Adipocyte (in vitro differentiated cells): ENCODE data around the gene DICER1.
"Not testable (repeated sequence)": the region's sequence is repeated elsewhere in the genome, so short reads cannot be mapped to it uniquely, and the experiment has no call there.

Experiments used
- DNase-seq: peaks from one replicate; pipeline ENCODE4 v3.0.0-alpha.2; 2015; ENCODE audit warnings: low read depth
- H3K27me3 ChIP-seq: replicated peaks from 2 replicates; pipeline ENCODE4 v1.7.0; 2013; ENCODE audit warnings: mild to moderate bottlenecking, low read length, moderate library complexity; ENCODE audit not compliant: control insufficient read depth, insufficient read depth
- H3K36me3 ChIP-seq: 2 replicates; pipeline ENCODE4 v1.7.0; 2013; ENCODE audit warnings: low read length, mild to moderate bottlenecking, moderate library complexity; ENCODE audit not compliant: control insufficient read depth, insufficient read depth, severe bottlenecking
- H3K4me1 ChIP-seq: 2 replicates; pipeline ENCODE4 v1.7.0; 2013; ENCODE audit warnings: mild to moderate bottlenecking, low read length, moderate library complexity; ENCODE audit not compliant: control insufficient read depth, insufficient read depth
- H3K4me3 ChIP-seq: 2 replicates; pipeline ENCODE4 v1.7.0; 2013; ENCODE audit warnings: mild to moderate bottlenecking, low read length, moderate library complexity
- H3K9ac ChIP-seq: 2 replicates; pipeline ENCODE4 v1.7.0; 2013; ENCODE audit warnings: mild to moderate bottlenecking, low read length, moderate library complexity
- H3K9me3 ChIP-seq: 2 replicates; pipeline ENCODE4 v1.7.0; 2013; ENCODE audit warnings: mild to moderate bottlenecking, low read length, moderate library complexity; ENCODE audit not compliant: control insufficient read depth

DICER1 gene

GRCh38 chr14:95157327-95158189 is at the start of gene DICER1:
DICER1 (minus strand) TSS chr14:95157529; CDS start chr14:95133458, 24,071 bp downstream.
- Histone ChIP-seq H3K9me3 (no peaks in the 10 kb centered on the region), H3K9ac (peak within 1 kb of the TSS; percentile 95), H3K27me3 (no peaks in the 10 kb centered on the region), H3K4me3 (peak within 1 kb of the TSS; percentile 91), H3K4me1 (peaks cover 41% of the 10 kb centered on the region), H3K36me3 (no peaks in the 10 kb centered on the region)
- DNase-seq, result peak; percentile 98

- Histone ChIP-seq H3K4me3 (no peak overlapping the region), H3K9me3 (peaks cover 5% of the 10 kb centered on the region), H3K27me3 (no peaks in the 10 kb centered on the region), H3K4me1 (peaks cover 9% of the 10 kb centered on the region), H3K36me3 (peaks cover 51% of the 10 kb centered on the region), H3K9ac (peak overlapping the region; percentile 22)
- DNase-seq, result peak; percentile 15
Observed at GRCh38 chr14:95206534-95206933, 49.2 kb upstream of the DICER1 start.

GRCh38 chr14:95204705-95205104 is 47.4 kb upstream of the DICER1 start:
- H3K4me3 ChIP-seq, result no peak overlapping the region
- H3K9ac ChIP-seq, result no peak overlapping the region
- no peak for DNase-seq
- H3K27me3 ChIP-seq, result no peaks in the 10 kb centered on the region
- H3K4me1 ChIP-seq, result peaks cover 9% of the 10 kb centered on the region
- H3K9me3 ChIP-seq, result peaks cover 5% of the 10 kb centered on the region
- peaks cover 52% of the 10 kb centered on the region for H3K36me3 ChIP-seq

GRCh38 chr14:95201745-95202144 is 44.4 kb upstream of the DICER1 start:
- not testable (repeated sequence) for H3K9me3 ChIP-seq, H3K9ac ChIP-seq, H3K4me3 ChIP-seq, H3K4me1 ChIP-seq, DNase-seq, H3K27me3 ChIP-seq
- peaks cover 45% of the 10 kb centered on the region for H3K36me3 ChIP-seq

GRCh38 chr14:95200404-95200803 is 43.1 kb upstream of the DICER1 start:
- Histone ChIP-seq H3K4me1 (no peaks in the 10 kb centered on the region), H3K27me3 (no peaks in the 10 kb centered on the region), H3K4me3 (no peak overlapping the region), H3K36me3 (peaks cover 49% of the 10 kb centered on the region), H3K9ac (no peak overlapping the region), H3K9me3 (peaks cover 5% of the 10 kb centered on the region)
- no peak for DNase-seq

- DNase-seq, result no peak
- Histone ChIP-seq H3K4me3 (no peak overlapping the region), H3K27me3 (no peaks in the 10 kb centered on the region), H3K9me3 (no peaks in the 10 kb centered on the region), H3K36me3 (peaks cover 44% of the 10 kb centered on the region), H3K9ac (no peak overlapping the region), H3K4me1 (no peaks in the 10 kb centered on the region)
Observed at GRCh38 chr14:95199298-95199983, 42.1 kb upstream of the DICER1 start.

GRCh38 chr14:95198320-95198719 is 41.0 kb upstream of the DICER1 start:
- H3K4me3 ChIP-seq, result no peak overlapping the region
- no peaks in the 10 kb centered on the region for H3K9me3 ChIP-seq
- peaks cover 33% of the 10 kb centered on the region for H3K36me3 ChIP-seq
- peaks cover 3% of the 10 kb centered on the region for H3K4me1 ChIP-seq
- no peaks in the 10 kb centered on the region for H3K27me3 ChIP-seq
- DNase-seq, result no peak
- no peak overlapping the region for H3K9ac ChIP-seq

GRCh38 chr14:95197551-95197950 is 40.2 kb upstream of the DICER1 start:
- H3K36me3 ChIP-seq, result peaks cover 26% of the 10 kb centered on the region
- H3K4me1 ChIP-seq, result peaks cover 4% of the 10 kb centered on the region
- no peak overlapping the region for H3K4me3 ChIP-seq
- no peak overlapping the region for H3K9ac ChIP-seq
- no peak for DNase-seq
- no peaks in the 10 kb centered on the region for H3K27me3 ChIP-seq
- H3K9me3 ChIP-seq, result no peaks in the 10 kb centered on the region

- Histone ChIP-seq H3K4me3 (no peak overlapping the region), H3K4me1 (peaks cover 4% of the 10 kb centered on the region), H3K36me3 (peaks cover 25% of the 10 kb centered on the region), H3K9me3 (no peaks in the 10 kb centered on the region), H3K9ac (no peak overlapping the region), H3K27me3 (no peaks in the 10 kb centered on the region)
- DNase-seq, result no peak
Observed at GRCh38 chr14:95196826-95197545, 39.7 kb upstream of the DICER1 start.

GRCh38 chr14:95196268-95196667 is 38.9 kb upstream of the DICER1 start:
- no peaks in the 10 kb centered on the region for H3K9me3 ChIP-seq
- H3K4me3 ChIP-seq, result no peak overlapping the region
- H3K4me1 ChIP-seq, result peaks cover 4% of the 10 kb centered on the region
- no peaks in the 10 kb centered on the region for H3K27me3 ChIP-seq
- no peak for DNase-seq
- H3K9ac ChIP-seq, result no peak overlapping the region
- peaks cover 22% of the 10 kb centered on the region for H3K36me3 ChIP-seq

GRCh38 chr14:95195031-95195430 is 37.7 kb upstream of the DICER1 start:
- no peak for DNase-seq
- no peaks in the 10 kb centered on the region for H3K9me3 ChIP-seq
- H3K9ac ChIP-seq, result no peak overlapping the region
- no peak overlapping the region for H3K4me3 ChIP-seq
- H3K27me3 ChIP-seq, result no peaks in the 10 kb centered on the region
- peaks cover 4% of the 10 kb centered on the region for H3K4me1 ChIP-seq
- H3K36me3 ChIP-seq, result peaks cover 28% of the 10 kb centered on the region
